K562 (cell line): ENCODE data around the gene CHMP1A. TPM values are rescaled to one million over a fixed set of nuclear protein-coding genes. Genes with fewer than 3 reads are reported as not detected.

Experiments
- ATAC-seq: fragments of 200-7000 bp; cut with Tn5 transposase; 3 replicates; pipeline ENCODE4 v1.9.1; 2020; ENCODE audit warnings: moderate library complexity
- BruUV-seq: library from RNA; stranded (reverse); fragments of 400-500 nt; replicated peaks from 2 replicates; lab custom pipeline; 2021; lab: Mats Ljungman, UMichigan
- CTCF ChIA-PET: fragments of 300-600 bp; formaldehyde crosslinking; extraction: SDS; loops from one replicate; lab custom pipeline; 2021; ENCODE audit warnings: low intra/inter-chr PET ratio; lab: Yijun Ruan, JAX
- POLR2A ChIA-PET: fragments of 300-600, 350-650 bp; sonication (Branson Sonifier 250); formaldehyde crosslinking; extraction: SDS; loops from one replicate; lab custom pipeline; 2021; ENCODE audit warnings: antibody characterized with exemption, inconsistent platforms; lab: Yijun Ruan, JAX
- DNase-seq, 4 experiments: peaks; one replicate each; pipeline versions ENCODE4 v3.0.0 to v3.0.0-alpha.2; 2011 to 2018; ENCODE audit warnings: low spot score in 3 of 4, mixed read lengths in 3 of 4; ENCODE audit errors: extremely low read depth in 1 of 4
- FAIRE-seq: peaks from 2 replicates; lab custom pipeline; 2011; peaks lifted over from hg19 to GRCh38; lab: Jason Lieb, UNC
- H2AFZ ChIP-seq: 2 replicates; pipeline ENCODE4 v1.6.0; 2011; ENCODE audit warnings: low read depth, low read length, control low read depth, inconsistent platforms
- H3K27ac ChIP-seq: fragments of 200-600 bp; 3 replicates; pipeline ENCODE4 v1.8.0; 2011; ENCODE audit warnings: low read depth, mild to moderate bottlenecking, control low read depth, inconsistent platforms, low read length, moderate library complexity, mixed read lengths; ENCODE audit errors: extremely low read depth
- H3K27me3 ChIP-seq, 2 experiments: fragments of 300-600 bp in 1 of 2; 2 replicates in 1 of 2; 3 replicates in 1 of 2; pipeline versions ENCODE4 v1.6.0 to v1.8.0; 2011; ENCODE audit warnings: inconsistent platforms in 2 of 2, low read length in 2 of 2, mild to moderate bottlenecking in 1 of 2, mixed read lengths in 1 of 2, moderate library complexity in 1 of 2; ENCODE audit not compliant: control insufficient read depth in 2 of 2, insufficient read depth in 2 of 2
- H3K36me3 ChIP-seq: fragments of 300-600 bp; 3 replicates; pipeline ENCODE4 v1.8.0; 2011; ENCODE audit warnings: mild to moderate bottlenecking, low read length, inconsistent platforms; ENCODE audit not compliant: control insufficient read depth, insufficient read depth
- H3K4me1 ChIP-seq, 2 experiments: fragments of 200-600 bp in 1 of 2; replicated peaks in 1 of 2; 2 replicates in 1 of 2; 3 replicates in 1 of 2; pipeline versions ENCODE4 v1.5.1 to v1.8.0; 2011; ENCODE audit warnings: inconsistent platforms in 2 of 2, low read length in 2 of 2, mild to moderate bottlenecking in 1 of 2, mixed read lengths in 1 of 2, moderate library complexity in 1 of 2; ENCODE audit not compliant: control insufficient read depth in 2 of 2, insufficient read depth in 2 of 2
- H3K4me2 ChIP-seq: 2 replicates; pipeline ENCODE4 v1.6.1; 2011; ENCODE audit warnings: low read length, control low read depth, inconsistent platforms, mixed read lengths; ENCODE audit not compliant: insufficient read depth
- H3K4me3 ChIP-seq: fragments of 200-600 bp; sonication (generic), shearing (Covaris generic); 2 replicates; pipeline ENCODE4 v1.5.1; 2016; ENCODE audit warnings: control low read depth, inconsistent platforms
- H3K79me2 ChIP-seq: fragments of 200-600 bp; 3 replicates; pipeline ENCODE4 v1.8.0; 2011; ENCODE audit warnings: low read length, inconsistent platforms; ENCODE audit not compliant: control insufficient read depth, insufficient read depth
- H3K9ac ChIP-seq, 2 experiments: 2 replicates each; pipeline versions ENCODE4 v1.6.0 to v1.6.1; 2011; ENCODE audit warnings: low read depth in 2 of 2, low read length in 2 of 2, control low read depth in 1 of 2, inconsistent platforms in 1 of 2, mild to moderate bottlenecking in 1 of 2, mixed read lengths in 1 of 2; ENCODE audit not compliant: insufficient read depth in 1 of 2
- H3K9me1 ChIP-seq: one replicate; pipeline ENCODE4 v1.6.0; 2011; ENCODE audit warnings: inconsistent platforms, mild to moderate bottlenecking, low read length, moderate library complexity; ENCODE audit not compliant: control insufficient read depth, insufficient read depth
- H3K9me3 ChIP-seq: replicated peaks from 2 replicates; pipeline ENCODE4 v1.5.1; 2011; ENCODE audit warnings: low read depth, low read length, inconsistent platforms; ENCODE audit not compliant: control insufficient read depth, insufficient read depth
- H4K20me1 ChIP-seq: replicated peaks from 2 replicates; pipeline ENCODE4 v1.6.1; 2011; ENCODE audit warnings: low read length, inconsistent platforms, mixed read lengths; ENCODE audit not compliant: control insufficient read depth, insufficient read depth
- CLOCK ChIP-seq: fragments of 250-450 bp; sonication (Bioruptor Pico); IDR thresholded peaks from 2 replicates; pipeline ENCODE4 v1.4.0; 2020; ENCODE audit warnings: mild to moderate bottlenecking, moderate library complexity, borderline replicate concordance
- HDAC8 ChIP-seq: fragments of 450-650 bp; IDR thresholded peaks from 2 replicates; pipeline ENCODE4 v1.6.1; 2016; ENCODE audit warnings: mild to moderate bottlenecking, missing genetic modification characterization, moderate library complexity, missing compliant biosample characterization
- NCOA1 ChIP-seq: fragments of 450-650 bp; IDR thresholded peaks from 2 replicates; pipeline ENCODE4 v1.6.1; 2016; ENCODE audit warnings: low read depth
- NCOR1 ChIP-seq: fragments of 450-650 bp; IDR thresholded peaks from 2 replicates; pipeline ENCODE4 v1.6.1; 2016; ENCODE audit warnings: mild to moderate bottlenecking, moderate library complexity
- ZFP1 ChIP-seq: fragments of 450-650 bp; formaldehyde crosslinking; IDR thresholded peaks from 2 replicates; pipeline ENCODE4 v1.4.0; 2020; ENCODE audit warnings: mild to moderate bottlenecking, mixed read lengths
- ZNF311 ChIP-seq: fragments of 250-450 bp; sonication (Bioruptor Pico); IDR thresholded peaks from 2 replicates; pipeline ENCODE4 v1.4.0; 2020; ENCODE audit warnings: mild to moderate bottlenecking, moderate library complexity
- ZNF77 ChIP-seq: fragments of 250-450 bp; sonication (Bioruptor Pico); IDR thresholded peaks from 2 replicates; pipeline ENCODE4 v1.5.0; 2020
- WGBS: fragments of 100-300 bp; shearing (Covaris generic); methylation state at CpG from one replicate; pipeline ENCODE4 v1.1.6; 2016; ENCODE audit warnings: low coverage, mixed read lengths; ENCODE audit not compliant: insufficient coverage; ENCODE audit errors: missing lambda C conversion rate; 5-methylcytosine and 5-hydroxymethylcytosine counted together
- in situ Hi-C: fragments of 300-500 bp; cut with MboI; formaldehyde crosslinking; loops from 4 replicates; pipeline ENCODE4 v1.15.0; 2018; ENCODE audit warnings: inconsistent platforms, mixed read lengths
- intact Hi-C: fragments of 100-400 bp; cut with micrococcal nuclease; formaldehyde crosslinking; loops from 2 replicates; pipeline ENCODE4 v1.14.2; 2022
- polyA plus RNA-seq, 8 experiments: library from polyadenylated mRNA; depleted of rRNA in 4 of 8; stranded (reverse) in 5 of 8; unstranded in 3 of 8; fragments of >200 nt; fragmentation: Nextera tagmentation in 2 of 8; fragmentation: Illumina TruSeq in 1 of 8; extraction: Ambion mirVana in 2 of 8; extraction: Trizol in 1 of 8; gene quantifications; 2 replicates each; pipeline versions ENCODE4 v1.2.1 to v1.2.3, GENCODE V29; 2011 to 2014; ENCODE audit warnings: inconsistent platforms in 1 of 8, missing spikeins in 1 of 8
- total RNA-seq, 7 experiments: library from RNA; depleted of rRNA in 6 of 7; stranded (reverse); fragments of >200 nt in 6 of 7; fragmentation: Illumina TruSeq in 2 of 7; extraction: Trizol in 2 of 7; gene quantifications; 2 replicates each; pipeline versions ENCODE4 v1.2.1 to v1.2.3, GENCODE V29; 2011 to 2021; ENCODE audit warnings: low replicate concordance in 1 of 7

Gene CHMP1A
- total and polyA plus RNA-seq, 9 of the 15 experiments (the other 6 are each of a cell fraction or from before 2014, with no cell fraction given), result 0.83 to 79.9 (median 45.2) TPM

- peaks cover 4% of the 10 kb centered on the region; the same call in 1 of the 2 replicates for H4K20me1 ChIP-seq
- intact Hi-C loops, result loop anchor here (5.0 kb wide), 1 partner anchor 208 kb away; no protein-coding TSS in a partner anchor
- in situ Hi-C loops, result loop anchor here (5.0 kb wide), 1 partner anchor 158 kb away; no protein-coding TSS in a partner anchor
- ChIA-PET CTCF (no interaction called here), POLR2A (interaction anchor here (0.6 to 2.2 kb wide), 4 partner anchors 11 to 297 kb away, joined by 3 to 8 read pairs (median 4); partner anchors contain the start of gene TCF25)
- H3K9me1 ChIP-seq, result no peaks in the 10 kb centered on the region
- H3K27me3 ChIP-seq, result no peaks in the 10 kb centered on the region
- TF ChIP-seq HDAC8 (tag) (no peak), NCOA1 (no peak), ZNF77 (no peak), ZFP1 (no peak), ZNF311 (CRISPR knock-in tag) (no peak), CLOCK (CRISPR knock-in tag) (no peak), NCOR1 (no peak)
- peak overlapping the region in 1 of 2 experiments; percentile 40; a peak in 1 of 4 replicates for H3K9ac ChIP-seq
- DNase-seq, result no peak
- FAIRE-seq, result no peak
- BruUV-seq, result no TSS peak
- H3K36me3 ChIP-seq, result 0 out of 3 replicates have a peak, but pooled peaks cover under 1% of the 10 kb centered on the region
- H2AFZ ChIP-seq, result no peak overlapping the region
- 69% methylated on average over 13 of the region's 13 CpGs for WGBS
- H3K4me1 ChIP-seq, result peaks cover 16 to 74% of the 10 kb centered on the region in 2 experiments
- H3K9me3 ChIP-seq, result no peaks in the 10 kb centered on the region
- peaks cover 9% of the 10 kb centered on the region for H3K79me2 ChIP-seq
- H3K4me2 ChIP-seq, result no peak overlapping the region
- H3K4me3 ChIP-seq, result no peak overlapping the region
- ATAC-seq, result no peak
- H3K27ac ChIP-seq, result no peak overlapping the region
Measured at GRCh38 chr16:89704281-89704680, 46.8 kb upstream of the CHMP1A start.
